Measurements from ENCODE around the gene PCIF1. TPM values are rescaled to one million over a fixed set of nuclear protein-coding genes. Genes with fewer than 3 reads are reported as not detected.

Gene PCIF1
- total and polyA plus RNA-seq, 9 of the 15 experiments (the other 6 are each of a cell fraction or from before 2014, with no cell fraction given), result 5.8 to 29.4 (median 11.3) TPM

- Histone ChIP-seq H4K20me1 (replicated peaks; ENCODE audit: control insufficient read depth, insufficient read depth, low read length) (no peaks in the 10 kb centered on the region), H3K79me2 (ENCODE audit: control insufficient read depth, insufficient read depth, low read length) (peaks cover 15% of the 10 kb centered on the region), H3K36me3 (ENCODE audit: control insufficient read depth, insufficient read depth, low read length) (peaks cover 19% of the 10 kb centered on the region; the same call in 2 of the 3 replicates), H3K4me2 (ENCODE audit: insufficient read depth, low read length) (no peak overlapping the region), H3K9ac (ENCODE audit: insufficient read depth in 1 of 2, low read depth in 2 of 2, low read length in 2 of 2) (peak overlapping the region in 1 of 2 experiments; percentile 49; a peak in 2 of 4 replicates), H3K4me3 (no peak overlapping the region), H3K9me3 (replicated peaks; ENCODE audit: control insufficient read depth, insufficient read depth, low read depth, low read length) (no peaks in the 10 kb centered on the region), H3K27me3 (ENCODE audit: control insufficient read depth in 2 of 2, insufficient read depth in 2 of 2, low read length in 2 of 2) (no peaks in the 10 kb centered on the region), H3K27ac (ENCODE audit: extremely low read depth, low read depth, low read length) (no peak overlapping the region), H2AFZ (ENCODE audit: low read depth, low read length) (no peak overlapping the region), H3K9me1 (ENCODE audit: control insufficient read depth, insufficient read depth, low read length) (no peaks in the 10 kb centered on the region), H3K4me1 (replicated peaks in 1 of 2; ENCODE audit: control insufficient read depth in 2 of 2, insufficient read depth in 2 of 2, low read length in 2 of 2) (peaks cover 18 to 46% of the 10 kb centered on the region in 2 experiments)
- no TSS peak for BruUV-seq (replicated peaks)
- ATAC-seq (no peak), FAIRE-seq (no peak), DNase-seq (ENCODE audit: extremely low read depth in 1 of 4, low spot score in 3 of 4) (no peak)
- TF ChIP-seq, protein P1, sequence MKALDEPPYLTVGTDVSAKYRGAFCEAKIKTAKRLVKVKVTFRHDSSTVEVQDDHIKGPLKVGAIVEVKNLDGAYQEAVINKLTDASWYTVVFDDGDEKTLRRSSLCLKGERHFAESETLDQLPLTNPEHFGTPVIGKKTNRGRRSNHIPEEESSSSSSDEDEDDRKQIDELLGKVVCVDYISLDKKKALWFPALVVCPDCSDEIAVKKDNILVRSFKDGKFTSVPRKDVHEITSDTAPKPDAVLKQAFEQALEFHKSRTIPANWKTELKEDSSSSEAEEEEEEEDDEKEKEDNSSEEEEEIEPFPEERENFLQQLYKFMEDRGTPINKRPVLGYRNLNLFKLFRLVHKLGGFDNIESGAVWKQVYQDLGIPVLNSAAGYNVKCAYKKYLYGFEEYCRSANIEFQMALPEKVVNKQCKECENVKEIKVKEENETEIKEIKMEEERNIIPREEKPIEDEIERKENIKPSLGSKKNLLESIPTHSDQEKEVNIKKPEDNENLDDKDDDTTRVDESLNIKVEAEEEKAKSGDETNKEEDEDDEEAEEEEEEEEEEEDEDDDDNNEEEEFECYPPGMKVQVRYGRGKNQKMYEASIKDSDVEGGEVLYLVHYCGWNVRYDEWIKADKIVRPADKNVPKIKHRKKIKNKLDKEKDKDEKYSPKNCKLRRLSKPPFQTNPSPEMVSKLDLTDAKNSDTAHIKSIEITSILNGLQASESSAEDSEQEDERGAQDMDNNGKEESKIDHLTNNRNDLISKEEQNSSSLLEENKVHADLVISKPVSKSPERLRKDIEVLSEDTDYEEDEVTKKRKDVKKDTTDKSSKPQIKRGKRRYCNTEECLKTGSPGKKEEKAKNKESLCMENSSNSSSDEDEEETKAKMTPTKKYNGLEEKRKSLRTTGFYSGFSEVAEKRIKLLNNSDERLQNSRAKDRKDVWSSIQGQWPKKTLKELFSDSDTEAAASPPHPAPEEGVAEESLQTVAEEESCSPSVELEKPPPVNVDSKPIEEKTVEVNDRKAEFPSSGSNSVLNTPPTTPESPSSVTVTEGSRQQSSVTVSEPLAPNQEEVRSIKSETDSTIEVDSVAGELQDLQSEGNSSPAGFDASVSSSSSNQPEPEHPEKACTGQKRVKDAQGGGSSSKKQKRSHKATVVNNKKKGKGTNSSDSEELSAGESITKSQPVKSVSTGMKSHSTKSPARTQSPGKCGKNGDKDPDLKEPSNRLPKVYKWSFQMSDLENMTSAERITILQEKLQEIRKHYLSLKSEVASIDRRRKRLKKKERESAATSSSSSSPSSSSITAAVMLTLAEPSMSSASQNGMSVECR (CRISPR knock-in tag; IDR thresholded peaks at IDR 0.05), result no peak
- peak; percentile 31; the same call in 1 of the 2 replicates for TF ChIP-seq RBFOX2 (IDR thresholded peaks at IDR 0.05; ENCODE audit: low read depth, low read length)
- no peak for TF ChIP-seq ATF1 (CRISPR knock-in tag; IDR thresholded peaks at IDR 0.05)
- TF ChIP-seq ATF1 (tag; IDR thresholded peaks at IDR 0.05), result no peak
- intact Hi-C loops (cut with micrococcal nuclease), result no loop called here
- POLR2A ChIA-PET, result interaction anchor here (0.7 to 2.6 kb wide), 3 partner anchors 9 to 12 kb away, joined by 3 to 6 read pairs (median 6); no protein-coding TSS in a partner anchor
- CTCF ChIA-PET (ENCODE audit: low intra/inter-chr PET ratio), result no interaction called here
- 92% methylated on average over 17 of the region's 17 CpGs for WGBS (ENCODE audit: insufficient coverage, low coverage, missing lambda C conversion rate)
- in situ Hi-C loops (cut with MboI), result no loop called here
Measured at GRCh38 chr20:45907219-45907948, 27.1 kb upstream of the PCIF1 start.

Data from K562 (cell line).